ENCODE data around the gene DMBX1. TPM values are rescaled to one million over a fixed set of nuclear protein-coding genes. Genes with fewer than 3 reads are reported as not detected.
A peak's percentile ranks its signal among the peaks of the same experiment; 100 is the strongest.

DMBX1 gene
- total RNA-seq, 2 donors from 2014 or later = not detected

- DNase-seq (peak; percentile 84 to 88), ATAC-seq (peak; percentile 88)
- intact Hi-C loops (cut with DNase I, micrococcal nuclease) = no loop called here
These were observed 27.5 kb downstream of the DMBX1 start for GRCh38 chr1:46517010-46517600.

GRCh38 chr1:46517932-46518498 is 28.4 kb downstream of the DMBX1 start:
- intact Hi-C loops (cut with DNase I, micrococcal nuclease) = no loop called here
- ATAC-seq (peak; percentile 60), DNase-seq (peak; percentile 41 to 56)

- DNase-seq = no peak
- intact Hi-C loops (cut with DNase I, micrococcal nuclease) = no loop called here
- ATAC-seq = no peak
These were observed 29.6 kb downstream of the DMBX1 start for GRCh38 chr1:46519209-46519608.

GRCh38 chr1:46520063-46520911 is 30.7 kb downstream of the DMBX1 start:
- intact Hi-C loops (cut with DNase I, micrococcal nuclease) = loop anchor here in 1 of 2 donors (10.0 kb wide), 2 partner anchors 45 to 75 kb away; no protein-coding TSS in a partner anchor
- ATAC-seq (no peak), DNase-seq (no peak)

GRCh38 chr1:46521414-46521813 is 31.8 kb downstream of the DMBX1 start:
- intact Hi-C loops (cut with DNase I, micrococcal nuclease) = loop anchor here in 1 of 2 donors (10.0 kb wide), 2 partner anchors 47 to 77 kb away; no protein-coding TSS in a partner anchor
- no peak for ATAC-seq
- no peak for DNase-seq

DNA sequence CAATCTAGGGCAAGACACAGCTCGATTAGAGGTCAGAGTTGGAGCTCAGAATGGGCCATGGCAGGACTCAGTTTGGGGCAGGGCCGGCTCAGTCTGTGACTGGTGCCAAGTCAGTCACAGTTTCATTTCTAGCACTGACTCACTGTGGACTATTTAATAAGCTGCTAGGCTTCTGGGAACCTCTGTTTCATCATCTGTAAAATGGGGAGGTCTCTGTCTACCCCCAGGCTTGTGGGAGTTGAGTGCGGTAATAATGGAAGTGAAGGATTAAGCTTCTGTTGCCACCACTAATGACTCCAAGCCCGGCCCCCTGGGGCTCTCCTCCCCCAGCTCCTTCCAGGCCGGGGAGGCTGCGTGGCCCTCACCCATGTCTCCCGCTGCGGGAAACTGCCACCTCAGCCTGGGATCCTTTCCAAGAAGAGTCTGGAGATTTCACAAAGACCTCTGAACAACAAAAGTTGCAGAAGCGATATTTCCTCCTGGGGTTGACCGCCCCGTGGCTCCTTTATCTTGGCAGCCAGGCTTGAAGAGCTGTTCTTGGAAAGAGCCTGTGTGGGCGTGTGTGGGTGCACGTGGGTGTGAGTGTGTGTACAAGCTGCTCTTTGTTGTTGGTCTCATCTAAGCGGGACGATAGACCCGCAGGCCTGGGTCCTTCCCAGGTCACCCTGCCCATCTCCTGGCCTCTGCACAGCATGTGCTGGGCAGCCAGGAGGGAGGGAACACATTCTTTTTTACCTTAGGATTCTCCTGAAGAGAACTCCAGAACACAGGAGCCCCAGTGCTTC is 32.7 kb downstream of the DMBX1 start:
- peak; percentile 16 for ATAC-seq
- intact Hi-C loops (cut with DNase I, micrococcal nuclease) = loop anchor here in 1 of 2 donors (10.0 kb wide), 2 partner anchors 48 to 78 kb away; no protein-coding TSS in a partner anchor
- peak in 1 of 2 donors; percentile 21 for DNase-seq

- intact Hi-C loops (cut with DNase I, micrococcal nuclease) = loop anchor here in 1 of 2 donors (10.0 kb wide), 2 partner anchors 48 to 78 kb away; no protein-coding TSS in a partner anchor
- DNase-seq (no peak), ATAC-seq (no peak)
These were observed 33.3 kb downstream of the DMBX1 start for GRCh38 chr1:46522969-46523320.

- intact Hi-C loops (cut with DNase I, micrococcal nuclease) = loop anchor here in 1 of 2 donors (10.0 kb wide), 2 partner anchors 49 to 79 kb away; no protein-coding TSS in a partner anchor
- no peak for DNase-seq
- no peak for ATAC-seq
These were observed 34.1 kb downstream of the DMBX1 start for GRCh38 chr1:46523496-46524353.

GRCh38 chr1:46524843-46525242 is 35.2 kb downstream of the DMBX1 start:
- ATAC-seq (no peak), DNase-seq (no peak)
- intact Hi-C loops (cut with DNase I, micrococcal nuclease) = loop anchor here in 1 of 2 donors (10.0 kb wide), 2 partner anchors 50 to 80 kb away; no protein-coding TSS in a partner anchor

- ATAC-seq = no peak
These were observed 35.8 kb downstream of the DMBX1 start for GRCh38 chr1:46525253-46525983.

DNA sequence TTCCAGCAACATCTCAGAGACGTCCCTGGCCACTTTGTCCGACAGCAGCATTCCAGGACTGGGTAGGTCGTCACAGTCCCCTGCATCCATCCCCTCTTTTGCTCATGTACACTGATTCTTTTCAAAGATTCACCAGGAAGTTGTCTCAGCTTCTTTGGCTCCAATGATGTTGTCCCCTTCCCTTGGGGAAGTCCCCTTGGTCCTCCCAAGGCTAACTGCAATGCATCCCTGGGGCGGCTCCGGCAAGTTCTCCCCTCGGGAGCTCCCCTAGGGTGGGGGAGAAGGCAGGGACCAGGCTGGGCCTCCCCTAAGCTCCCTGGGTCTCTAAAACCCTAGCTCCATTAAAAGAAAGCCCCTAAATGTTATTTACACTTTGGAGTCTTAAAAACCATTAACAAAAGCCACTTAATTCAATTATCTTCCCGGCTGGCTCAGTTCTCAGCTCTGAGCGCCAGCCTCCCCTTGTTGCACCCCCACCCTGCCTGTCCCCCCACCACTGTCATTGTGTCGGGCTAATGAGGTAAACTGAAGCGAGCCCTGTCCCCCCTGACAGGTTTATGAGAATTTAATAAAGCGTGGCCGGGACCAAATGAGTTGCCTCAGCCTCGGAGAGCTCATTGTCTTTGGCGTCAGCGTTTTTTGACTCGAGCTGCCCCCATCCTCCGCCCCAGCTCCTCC is 36.5 kb downstream of the DMBX1 start:
- intact Hi-C loops (cut with DNase I, micrococcal nuclease) = loop anchor here in 1 of 2 donors (10.0 kb wide), 2 partner anchors 51 to 81 kb away; no protein-coding TSS in a partner anchor
- ATAC-seq = no peak
- DNase-seq = no peak

More at GRCh38 chr1:46525253-46525983, 35.8 kb downstream of the DMBX1 start:
- DNase-seq = no peak
- intact Hi-C loops (cut with DNase I, micrococcal nuclease) = loop anchor here in 1 of 2 donors (10.0 kb wide), 2 partner anchors 51 to 81 kb away; no protein-coding TSS in a partner anchor

DNA sequence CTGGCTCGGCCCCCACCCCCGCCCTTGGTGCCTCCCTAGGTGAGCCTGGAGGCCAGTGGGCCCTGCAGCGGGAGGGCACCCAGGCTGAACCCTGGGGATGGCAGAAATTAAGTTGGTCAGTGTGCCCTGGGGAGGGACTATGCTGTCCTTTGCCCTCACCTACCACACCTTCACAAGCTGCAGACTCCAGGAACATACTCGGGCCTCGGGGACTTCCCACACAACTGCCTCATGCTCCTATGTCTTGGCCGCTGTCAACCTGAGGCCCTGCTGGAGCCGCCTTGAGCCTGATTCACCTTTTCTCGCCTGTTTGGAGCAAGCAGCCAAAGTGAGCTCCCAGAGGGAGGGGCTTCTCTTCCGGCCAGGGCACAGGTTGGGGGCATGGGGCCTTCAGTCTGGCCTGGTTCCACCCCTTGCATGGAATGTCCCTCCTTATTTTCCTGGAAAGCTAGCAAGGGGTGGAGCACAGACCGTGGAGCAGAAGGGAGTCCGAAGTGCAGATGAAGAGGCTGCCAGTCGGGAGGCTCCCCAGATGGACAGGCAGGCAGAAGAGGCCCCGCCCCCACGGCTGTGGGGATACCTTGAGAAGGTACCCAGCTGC is 37.2 kb downstream of the DMBX1 start:
- intact Hi-C loops (cut with DNase I, micrococcal nuclease) = loop anchor here in 1 of 2 donors (10.0 kb wide), 2 partner anchors 52 to 82 kb away; no protein-coding TSS in a partner anchor
- DNase-seq (peak; percentile 61 to 85), ATAC-seq (peak; percentile 84)

GRCh38 chr1:46527474-46528296 is 38.0 kb downstream of the DMBX1 start:
- peak; percentile 71 to 85 for DNase-seq
- intact Hi-C loops (cut with DNase I, micrococcal nuclease) = loop anchor here in 1 of 2 donors (10.0 kb wide), 2 partner anchors 53 to 83 kb away; no protein-coding TSS in a partner anchor
- ATAC-seq = peak; percentile 71

DNA sequence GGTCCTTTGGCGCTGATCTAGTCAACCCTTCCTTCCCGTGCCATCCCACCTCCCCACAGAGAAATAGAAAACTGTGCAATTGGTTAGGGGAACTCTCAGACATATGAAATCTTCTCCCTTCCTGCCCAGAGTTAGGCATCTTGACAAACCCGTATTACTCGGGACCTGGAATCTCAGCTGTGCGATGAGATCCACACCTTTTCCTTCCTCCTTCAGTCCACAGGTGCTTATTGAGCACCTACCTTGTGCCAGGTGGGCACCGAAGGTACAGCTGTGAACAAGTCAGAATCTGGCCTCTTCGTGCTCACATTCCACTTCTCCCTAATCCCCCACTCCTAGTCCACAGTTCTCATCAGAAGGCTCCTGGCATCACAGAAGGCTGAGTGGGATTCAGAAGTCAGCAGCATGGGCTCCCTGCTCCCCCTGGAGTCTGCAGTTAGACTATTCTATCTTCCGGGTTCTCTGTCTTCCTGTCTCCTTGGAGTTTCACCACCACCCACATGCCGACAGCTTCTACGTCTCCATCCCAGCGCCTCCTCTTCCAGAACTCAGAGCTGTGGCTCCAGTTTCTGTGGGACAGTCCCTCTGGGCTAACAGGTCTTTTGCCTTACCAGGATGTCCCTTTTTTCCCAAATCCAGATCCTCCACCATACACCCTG is 38.8 kb downstream of the DMBX1 start:
- intact Hi-C loops (cut with DNase I, micrococcal nuclease) = loop anchor here in 1 of 2 donors (10.0 kb wide), 2 partner anchors 54 to 84 kb away; no protein-coding TSS in a partner anchor
- no peak for DNase-seq
- ATAC-seq = no peak

Measured in left colon (tissue), 2 donors.